HepG2 (cell line): Measurements from ENCODE around the gene VCAN. TPM values are rescaled to one million over a fixed set of nuclear protein-coding genes. Genes with fewer than 3 reads are reported as not detected.

Experiments
- ATAC-seq: fragments of 200-7000 bp; cut with Tn5 transposase; 3 replicates; pipeline ENCODE4 v1.9.1; 2020; ENCODE audit warnings: mild to moderate bottlenecking, moderate library complexity
- BruUV-seq: library from RNA; stranded (reverse); fragments of 400-500 nt; replicated peaks from 2 replicates; lab custom pipeline; 2021; lab: Mats Ljungman, UMichigan
- CTCF ChIA-PET: fragments of 300-600 bp; formaldehyde crosslinking; extraction: SDS; loops from one replicate; lab custom pipeline; 2021; ENCODE audit warnings: low total read pairs, inconsistent platforms, low intra/inter-chr PET ratio; lab: Yijun Ruan, JAX
- POLR2A ChIA-PET: fragments of 350-600 bp; sonication (Branson Sonifier 250); formaldehyde crosslinking; loops from one replicate; lab custom pipeline; 2020; ENCODE audit warnings: antibody characterized with exemption, inconsistent platforms; lab: Yijun Ruan, JAX
- DNase-seq: peaks from one replicate; pipeline ENCODE4 v3.0.0-alpha.2; 2015; ENCODE audit warnings: low spot score
- FAIRE-seq: peaks from 3 replicates; lab custom pipeline; 2011; peaks lifted over from hg19 to GRCh38; lab: Jason Lieb, UNC
- H2AFZ ChIP-seq: one replicate; pipeline ENCODE4 v1.6.1; 2011; ENCODE audit warnings: low read length, inconsistent platforms
- H3K27ac ChIP-seq: fragments of 300-600 bp; 3 replicates; pipeline ENCODE4 v1.8.0; 2011; ENCODE audit warnings: mixed run types, mild to moderate bottlenecking, mixed read lengths, low read length, inconsistent platforms; ENCODE audit not compliant: insufficient read depth; ENCODE audit errors: extremely low read length
- H3K27me3 ChIP-seq, 2 experiments: fragments of 200-600 bp in 1 of 2; 2 replicates in 1 of 2; 3 replicates in 1 of 2; pipeline versions ENCODE4 v1.6.0 to v1.8.0; 2011; ENCODE audit warnings: low read length in 2 of 2, mild to moderate bottlenecking in 2 of 2, moderate library complexity in 2 of 2, inconsistent platforms in 1 of 2; ENCODE audit not compliant: insufficient read depth in 2 of 2, control insufficient read depth in 1 of 2
- H3K36me3 ChIP-seq, 2 experiments: fragments of 200-600 bp in 1 of 2; replicated peaks in 1 of 2; 2 replicates in 1 of 2; 3 replicates in 1 of 2; pipeline versions ENCODE4 v1.5.1 to v1.8.0; 2011; ENCODE audit warnings: low read length in 2 of 2, inconsistent platforms in 1 of 2; ENCODE audit not compliant: insufficient read depth in 2 of 2, control insufficient read depth in 1 of 2
- H3K4me1 ChIP-seq: 2 replicates; pipeline ENCODE4 v1.5.1; 2012; ENCODE audit warnings: low read length, inconsistent platforms; ENCODE audit not compliant: insufficient read depth
- H3K4me2 ChIP-seq: 2 replicates; pipeline ENCODE4 v1.6.0; 2011; ENCODE audit warnings: low read depth, low read length, inconsistent platforms
- H3K4me3 ChIP-seq, 3 experiments: fragments of 200-600 bp in 1 of 3; sonication (generic), shearing (Covaris generic) in 1 of 3; replicated peaks in 1 of 3; 2 replicates each; pipeline ENCODE4 v1.5.1; 2011 to 2016; ENCODE audit warnings: low read length in 3 of 3, inconsistent platforms in 2 of 3, low read depth in 2 of 3, mild to moderate bottlenecking in 2 of 3, control low read depth in 1 of 3, mixed read lengths in 1 of 3; ENCODE audit not compliant: insufficient read depth in 1 of 3
- H3K79me2 ChIP-seq: one replicate; pipeline ENCODE4 v1.6.1; 2011; ENCODE audit warnings: low read length, inconsistent platforms; ENCODE audit not compliant: insufficient read depth
- H3K9ac ChIP-seq: 2 replicates; pipeline ENCODE4 v1.6.0; 2011; ENCODE audit warnings: mild to moderate bottlenecking, low read depth, low read length, inconsistent platforms; ENCODE audit not compliant: insufficient read depth
- H3K9me3 ChIP-seq: 2 replicates; pipeline ENCODE4 v1.5.1; 2012; ENCODE audit warnings: mild to moderate bottlenecking, low read length
- H4K20me1 ChIP-seq: 2 replicates; pipeline ENCODE4 v1.6.0; 2011; ENCODE audit warnings: inconsistent platforms, mild to moderate bottlenecking, low read length, moderate library complexity; ENCODE audit not compliant: insufficient read depth
- CEBPB ChIP-seq: IDR thresholded peaks from 2 replicates; pipeline ENCODE4 v1.6.1; 2011; ENCODE audit warnings: low read depth, low read length, improper control_type of control experiment, borderline replicate concordance
- CEBPG ChIP-seq: IDR thresholded peaks from 2 replicates; pipeline ENCODE4 v1.6.1; 2016
- DNMT1 ChIP-seq: sonication (generic); formaldehyde crosslinking; IDR thresholded peaks from 2 replicates; pipeline ENCODE4 v1.5.1; 2020; ENCODE audit warnings: mild to moderate bottlenecking, missing genetic modification reagents
- ELF1 ChIP-seq: sonication (generic); formaldehyde crosslinking; IDR thresholded peaks from 2 replicates; pipeline ENCODE4 v1.4.0; 2020; ENCODE audit warnings: missing genetic modification reagents
- MAFK ChIP-seq, 2 experiments: IDR thresholded peaks in 1 of 2; conservative IDR thresholded peaks in 1 of 2; 2 replicates each; pipeline ENCODE4 v1.6.1; 2011; ENCODE audit warnings: improper control_type of control experiment in 2 of 2, low read length in 2 of 2
- PAF1 ChIP-seq: IDR thresholded peaks from 2 replicates; pipeline ENCODE4 v1.6.1; 2016; ENCODE audit warnings: missing genetic modification reagents, missing compliant biosample characterization
- PAX8 ChIP-seq: sonication (generic); formaldehyde crosslinking; IDR thresholded peaks from 2 replicates; pipeline ENCODE4 v1.8.0; 2022; ENCODE audit warnings: mild to moderate bottlenecking, missing genetic modification reagents, borderline replicate concordance
- PHF20 ChIP-seq: sonication (generic); formaldehyde crosslinking; IDR thresholded peaks from 2 replicates; pipeline ENCODE4 v1.5.0; 2020; ENCODE audit warnings: mild to moderate bottlenecking, missing genetic modification reagents
- POGK ChIP-seq: sonication (generic); formaldehyde crosslinking; conservative IDR thresholded peaks from 2 replicates; pipeline ENCODE4 v1.8.0; 2022; ENCODE audit warnings: mild to moderate bottlenecking, moderate library complexity, missing genetic modification reagents
- RARG ChIP-seq: sonication (generic); formaldehyde crosslinking; IDR thresholded peaks from 2 replicates; pipeline ENCODE4 v1.4.0; 2020; ENCODE audit warnings: low read depth, mild to moderate bottlenecking, missing genetic modification reagents
- RELA ChIP-seq: sonication (generic); formaldehyde crosslinking; IDR thresholded peaks from 2 replicates; pipeline ENCODE4 v1.4.0; 2020; ENCODE audit warnings: missing genetic modification reagents
- REXO4 ChIP-seq: sonication (generic); formaldehyde crosslinking; IDR thresholded peaks from 2 replicates; pipeline ENCODE4 v1.8.0; 2022; ENCODE audit warnings: missing genetic modification reagents, mild to moderate bottlenecking, borderline replicate concordance
- SP4 ChIP-seq: sonication (generic); formaldehyde crosslinking; IDR thresholded peaks from 2 replicates; pipeline ENCODE4 v1.8.1; 2023; ENCODE audit warnings: mild to moderate bottlenecking, missing genetic modification reagents
- TBX3 ChIP-seq: fragments of 450-650 bp; IDR thresholded peaks from 2 replicates; pipeline ENCODE4 v1.6.1; 2017; ENCODE audit warnings: antibody characterized with exemption, mild to moderate bottlenecking, inconsistent platforms, borderline replicate concordance
- ZBTB7A ChIP-seq: sonication (generic); formaldehyde crosslinking; IDR thresholded peaks from 2 replicates; pipeline ENCODE4 v1.8.0; 2022; ENCODE audit warnings: mild to moderate bottlenecking, missing genetic modification reagents
- ZNF260 ChIP-seq: sonication (generic); formaldehyde crosslinking; IDR thresholded peaks from 2 replicates; pipeline ENCODE4 v1.4.0; 2020; ENCODE audit warnings: missing genetic modification reagents, low read depth, mild to moderate bottlenecking, borderline replicate concordance
- ZNF552 ChIP-seq: sonication (generic); formaldehyde crosslinking; IDR thresholded peaks from 2 replicates; pipeline ENCODE4 v1.9.0; 2022; ENCODE audit warnings: missing genetic modification reagents, mild to moderate bottlenecking, borderline replicate concordance
- ZNF569 ChIP-seq: sonication (generic); formaldehyde crosslinking; IDR thresholded peaks from 2 replicates; pipeline ENCODE4 v1.5.0; 2020; ENCODE audit warnings: mild to moderate bottlenecking, missing genetic modification reagents, moderate library complexity, borderline replicate concordance
- ZNF720 ChIP-seq: sonication (generic); formaldehyde crosslinking; IDR thresholded peaks from 2 replicates; pipeline ENCODE4 v1.4.0; 2020; ENCODE audit warnings: missing genetic modification reagents
- ZNF772 ChIP-seq: sonication (generic); formaldehyde crosslinking; IDR thresholded peaks from 2 replicates; pipeline ENCODE4 v1.5.0; 2020; ENCODE audit warnings: mild to moderate bottlenecking, missing genetic modification reagents
- WGBS: methylation state at CpG from one replicate; pipeline ENCODE4 v1.1.6; 2017; ENCODE audit warnings: low lambda C conversion rate; 5-methylcytosine and 5-hydroxymethylcytosine counted together
- in situ Hi-C: cut with HindIII; loops from 2 replicates; pipeline ENCODE4 v1.10.0; 2017; ENCODE audit warnings: low pct_unique_long_range_greater_than_20kb; ENCODE audit not compliant: extremely low pct_ligation_motif_present
- intact Hi-C: fragments of 100-400 bp; cut with micrococcal nuclease; formaldehyde crosslinking; loops from one replicate; pipeline ENCODE4 v1.10.0; 2022; ENCODE audit not compliant: unreplicated experiment
- polyA plus RNA-seq, 8 experiments: library from polyadenylated mRNA; depleted of rRNA in 3 of 8; stranded (reverse) in 7 of 8; unstranded in 1 of 8; fragments of >200 nt; fragmentation: Illumina TruSeq in 4 of 8; extraction: Trizol in 4 of 8; gene quantifications; 2 replicates each; pipeline versions ENCODE4 v1.2.1 to v1.2.3, GENCODE V29; 2011 to 2016; ENCODE audit warnings: low read depth in 4 of 8, missing spikeins in 1 of 8, mixed read lengths in 1 of 8; ENCODE audit not compliant: insufficient read depth in 1 of 8
- total RNA-seq, 5 experiments: library from RNA; depleted of rRNA; stranded (reverse); fragments of >200 nt; fragmentation: Illumina TruSeq; extraction: Trizol; gene quantifications; 2 replicates each; pipeline ENCODE4 v1.2.3, GENCODE V29; 2016; ENCODE audit warnings: low read depth in 1 of 5

Gene VCAN
- total and polyA plus RNA-seq, 2 of the 13 experiments (the other 11 are each of a cell fraction or from before 2014, with no cell fraction given), result 1.2 to 3.5 TPM

GRCh38 chr5:83441747-83442146 lies 29.8 kb upstream of the VCAN start:
- Histone ChIP-seq H3K27ac (no peak overlapping the region), H3K9ac (no peak overlapping the region), H3K4me2 (no peak overlapping the region), H4K20me1 (no peaks in the 10 kb centered on the region), H3K4me1 (no peaks in the 10 kb centered on the region), H3K4me3 (no peak overlapping the region), H3K79me2 (no peaks in the 10 kb centered on the region), H2AFZ (no peak overlapping the region), H3K36me3 (no peaks in the 10 kb centered on the region), H3K9me3 (no peaks in the 10 kb centered on the region), H3K27me3 (no peaks in the 10 kb centered on the region; a peak in 1 of 5 replicates)
- no peak for DNase-seq
- no TSS peak for BruUV-seq
- intact Hi-C loops (no loop called here), in situ Hi-C loops (loop anchor here (25.0 kb wide), 1 partner anchor 804 kb away; no protein-coding TSS in a partner anchor)
- TF ChIP-seq SP4 (CRISPR knock-in tag) (no peak), MAFK (conservative IDR thresholded peaks at IDR 0.05 in 1 of 2, IDR thresholded peaks at IDR 0.05 in 1 of 2; ENCODE audit: low read length in 2 of 2) (0 out of 4 replicates have a peak, but pooled peaks of 1 of the 2 experiments have one; percentile 21), ZNF552 (no peak), CEBPG (CRISPR knock-in tag) (peak; percentile 55), CEBPB (peak; percentile 89)
- POLR2A ChIA-PET, result no interaction called here
- WGBS, result 51% methylated on average over 4 of the region's 4 CpGs
- no peak for ATAC-seq
- FAIRE-seq, result no peak
- CTCF ChIA-PET, result no interaction called here

- DNase-seq (no peak), ATAC-seq (no peak), FAIRE-seq (no peak)
- CTCF ChIA-PET, result no interaction called here
- POLR2A ChIA-PET, result no interaction called here
- Histone ChIP-seq H3K79me2 (no peaks in the 10 kb centered on the region), H3K4me2 (no peak overlapping the region), H3K36me3 (no peaks in the 10 kb centered on the region), H3K4me1 (no peaks in the 10 kb centered on the region), H4K20me1 (no peaks in the 10 kb centered on the region), H3K9ac (no peak overlapping the region), H3K27me3 (no peaks in the 10 kb centered on the region), H2AFZ (no peak overlapping the region), H3K27ac (no peak overlapping the region), H3K9me3 (no peaks in the 10 kb centered on the region), H3K4me3 (no peak overlapping the region)
- no TSS peak for BruUV-seq
- in situ Hi-C loops (loop anchor here (25.0 kb wide), 1 partner anchor 806 kb away; no protein-coding TSS in a partner anchor), intact Hi-C loops (no loop called here)
- WGBS, result 5% methylated on average over 3 of the region's 3 CpGs
- no peak for TF ChIP-seq RARG
- TF ChIP-seq RELA (CRISPR knock-in tag), result no peak
- no peak for TF ChIP-seq ZBTB7A (CRISPR knock-in tag)
- no peak for TF ChIP-seq ZNF772
- TF ChIP-seq TBX3, result no peak
- no peak for TF ChIP-seq ZNF569 (CRISPR knock-in tag)
- TF ChIP-seq REXO4 (CRISPR knock-in tag), result no peak
- TF ChIP-seq PAF1, result no peak
- TF ChIP-seq ZNF720, result no peak
- no peak for TF ChIP-seq PAX8 (CRISPR knock-in tag)
- TF ChIP-seq ELF1 (CRISPR knock-in tag), result no peak
- TF ChIP-seq ZNF260 (CRISPR knock-in tag), result no peak
- TF ChIP-seq DNMT1 (CRISPR knock-in tag), result no peak
- no peak for TF ChIP-seq PHF20 (CRISPR knock-in tag)
- no peak for TF ChIP-seq POGK
Observed at GRCh38 chr5:83443534-83443933, 28.0 kb upstream of the VCAN start.
